Measurements from ENCODE around the gene CHURC1.

DNA sequence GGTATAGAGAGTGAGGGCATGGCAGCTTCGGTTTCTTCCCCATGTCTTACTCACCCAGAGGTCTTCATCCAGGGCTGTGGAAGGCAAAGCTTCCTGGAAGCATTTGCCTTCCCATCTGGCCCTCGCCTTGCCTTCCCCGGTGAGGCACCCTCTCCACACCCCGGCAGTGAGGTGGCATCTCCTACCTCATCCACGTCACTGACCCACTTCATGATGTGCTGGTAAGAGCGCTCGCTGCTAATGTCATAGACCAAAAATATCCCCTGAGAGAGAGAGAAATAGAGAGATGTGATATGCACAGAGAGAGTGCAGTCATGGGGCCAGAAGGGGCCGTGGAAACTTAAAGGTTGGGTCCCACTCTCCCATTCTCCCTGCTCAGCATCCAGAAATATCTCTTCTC is 36.6 kb downstream of the CHURC1 start:
- TF ChIP-seq, protein P1, sequence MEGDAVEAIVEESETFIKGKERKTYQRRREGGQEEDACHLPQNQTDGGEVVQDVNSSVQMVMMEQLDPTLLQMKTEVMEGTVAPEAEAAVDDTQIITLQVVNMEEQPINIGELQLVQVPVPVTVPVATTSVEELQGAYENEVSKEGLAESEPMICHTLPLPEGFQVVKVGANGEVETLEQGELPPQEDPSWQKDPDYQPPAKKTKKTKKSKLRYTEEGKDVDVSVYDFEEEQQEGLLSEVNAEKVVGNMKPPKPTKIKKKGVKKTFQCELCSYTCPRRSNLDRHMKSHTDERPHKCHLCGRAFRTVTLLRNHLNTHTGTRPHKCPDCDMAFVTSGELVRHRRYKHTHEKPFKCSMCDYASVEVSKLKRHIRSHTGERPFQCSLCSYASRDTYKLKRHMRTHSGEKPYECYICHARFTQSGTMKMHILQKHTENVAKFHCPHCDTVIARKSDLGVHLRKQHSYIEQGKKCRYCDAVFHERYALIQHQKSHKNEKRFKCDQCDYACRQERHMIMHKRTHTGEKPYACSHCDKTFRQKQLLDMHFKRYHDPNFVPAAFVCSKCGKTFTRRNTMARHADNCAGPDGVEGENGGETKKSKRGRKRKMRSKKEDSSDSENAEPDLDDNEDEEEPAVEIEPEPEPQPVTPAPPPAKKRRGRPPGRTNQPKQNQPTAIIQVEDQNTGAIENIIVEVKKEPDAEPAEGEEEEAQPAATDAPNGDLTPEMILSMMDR (IDR thresholded peaks at IDR 0.05; ENCODE audit: borderline replicate concordance, extremely low read depth, low read length, poor library complexity, severe bottlenecking): no peak
- no peak for TF ChIP-seq EZH2 (IDR thresholded peaks at IDR 0.05; ENCODE audit: borderline replicate concordance, low read depth, low read length, severe bottlenecking)
